Stimulated activated CD4-positive, alpha-beta T cell treated with anti-CD3 and anti-CD28 coated beads, Interleukin-15, amount 100 ng/mL, for 24 hours (primary cell): Measurements from ENCODE around the gene HELZ.

Experiments used
- DNase-seq: peaks from one replicate; pipeline ENCODE4 v3.0.0-alpha.2; 2020

HELZ gene

DNA sequence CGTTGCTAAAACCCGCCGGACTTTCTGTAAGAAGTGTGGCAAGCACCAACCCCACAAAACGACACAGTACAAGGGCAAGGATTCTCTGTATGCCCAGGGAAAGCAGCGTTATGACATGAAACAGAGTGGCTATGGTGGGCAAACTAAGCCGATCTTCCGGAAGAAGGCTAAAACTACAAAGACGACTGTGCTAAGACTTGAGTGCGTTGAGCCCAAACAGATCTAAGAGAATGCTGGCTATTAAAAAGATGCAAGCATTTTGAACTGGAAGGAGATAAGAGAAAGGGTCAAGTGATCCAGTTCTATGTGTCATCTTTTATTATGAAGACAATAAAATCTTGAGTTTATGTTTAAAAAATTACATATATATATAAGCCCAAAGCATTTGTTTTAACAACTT, 20.3 kb downstream of the HELZ start:
- no peak for DNase-seq

DNA sequence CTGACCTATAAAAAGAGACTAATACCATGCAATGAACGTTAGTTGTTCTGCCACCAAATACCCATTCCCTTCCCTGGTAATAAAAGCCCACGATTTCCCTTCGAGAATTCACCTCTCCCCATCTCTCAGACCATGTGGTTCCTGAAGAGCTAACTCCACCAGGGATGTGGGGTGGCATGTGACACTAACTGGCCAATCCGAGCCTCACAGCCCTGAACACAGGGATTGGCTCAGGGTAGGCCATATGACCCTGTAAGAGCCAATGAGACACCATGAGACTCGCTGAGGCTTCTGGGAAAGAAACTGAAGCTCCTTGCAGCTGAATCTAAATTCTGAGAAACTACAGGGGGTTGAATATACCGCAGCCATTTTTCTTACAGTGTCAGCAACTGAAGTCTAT, 21.1 kb downstream of the HELZ start:
- peak; percentile 20 for DNase-seq

DNA sequence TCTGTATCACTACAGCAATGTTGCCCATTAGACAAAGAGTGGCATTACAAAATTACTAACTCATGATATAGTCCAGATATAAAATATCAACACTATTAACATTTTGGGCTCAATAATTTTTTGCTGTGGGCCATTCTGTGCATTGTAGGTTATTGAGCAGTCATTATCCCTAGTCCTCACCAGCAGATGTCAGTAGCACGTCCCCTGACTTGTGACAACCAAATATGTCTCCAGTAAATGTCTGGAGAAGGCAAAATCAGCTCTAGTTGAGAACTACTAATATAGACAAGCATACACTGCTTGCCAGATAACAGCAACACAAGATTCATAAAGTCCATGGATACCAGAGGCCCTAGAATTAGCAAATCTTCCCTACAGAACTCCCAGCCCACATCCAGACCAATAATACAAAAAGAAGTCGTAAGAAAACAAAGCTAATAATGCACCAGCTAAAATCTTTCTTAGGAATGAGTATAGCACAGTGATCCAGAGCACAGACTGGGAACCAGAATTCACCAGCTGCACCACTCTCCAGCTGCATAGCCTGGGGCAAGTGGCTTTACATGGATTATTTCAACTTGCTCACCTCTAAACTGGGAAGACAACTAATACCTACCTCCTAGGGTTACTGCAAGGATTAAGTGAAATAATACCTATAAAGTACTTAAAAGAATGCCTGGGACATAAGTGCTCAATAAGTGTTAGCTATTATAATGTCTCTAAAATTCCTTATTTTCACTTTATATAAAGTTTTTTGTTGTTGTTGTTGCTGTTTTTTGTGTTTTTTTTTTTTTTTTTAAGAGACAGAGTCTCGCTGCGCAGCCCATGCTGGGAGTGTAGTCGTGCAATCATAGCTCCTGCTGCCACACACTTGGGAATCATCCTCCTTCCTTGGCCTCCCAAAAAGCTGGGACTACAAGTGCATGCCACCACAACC, 23.7 kb downstream of the HELZ start:
- DNase-seq: peak; percentile 19

DNA sequence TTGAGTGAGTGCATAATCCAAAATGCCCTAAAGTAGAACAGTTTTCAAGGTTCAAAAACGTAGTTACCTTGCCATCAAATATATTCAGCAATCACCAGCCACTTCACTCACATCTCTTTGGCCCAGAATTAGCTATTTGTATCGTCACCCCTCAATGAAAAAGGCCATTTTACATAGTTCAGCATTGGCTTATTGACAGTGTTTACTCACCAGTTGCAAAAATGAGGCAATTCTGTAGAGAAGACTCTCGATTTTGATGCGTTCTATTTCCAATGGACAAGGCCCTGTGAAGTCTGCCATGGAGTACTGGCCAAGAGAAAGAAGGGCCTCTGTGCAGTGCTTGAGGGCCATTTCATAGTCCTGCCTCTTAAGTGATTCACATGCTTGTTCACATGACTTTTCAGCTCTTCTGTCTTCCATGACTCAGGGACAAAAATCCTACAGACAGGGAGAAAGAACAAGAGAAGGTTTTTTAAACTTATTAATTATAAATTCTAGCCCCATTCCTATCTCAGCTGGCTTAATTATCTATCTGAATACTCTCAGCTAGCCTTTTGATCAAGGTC, 26.5 kb downstream of the HELZ start:
- DNase-seq: no peak

DNA sequence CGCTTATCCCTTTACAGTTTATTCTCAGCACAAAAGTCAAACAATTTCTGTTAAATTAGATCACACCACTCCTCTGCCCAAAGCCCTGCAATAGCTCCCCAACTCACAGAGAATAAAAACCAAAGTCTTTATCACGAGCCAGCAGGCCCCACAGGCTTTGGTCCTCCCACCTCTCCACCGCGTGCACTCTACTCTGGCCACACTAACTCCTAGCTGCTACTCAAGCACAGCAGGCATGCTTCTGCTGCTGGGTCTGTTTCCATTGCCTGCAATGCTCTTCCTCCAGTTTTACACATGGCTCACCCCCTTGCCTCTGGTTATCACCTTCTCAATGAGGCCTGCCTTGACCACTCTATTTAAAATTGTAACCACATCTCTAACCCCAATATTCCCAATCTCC, 27.6 kb downstream of the HELZ start:
- no peak for DNase-seq

DNA sequence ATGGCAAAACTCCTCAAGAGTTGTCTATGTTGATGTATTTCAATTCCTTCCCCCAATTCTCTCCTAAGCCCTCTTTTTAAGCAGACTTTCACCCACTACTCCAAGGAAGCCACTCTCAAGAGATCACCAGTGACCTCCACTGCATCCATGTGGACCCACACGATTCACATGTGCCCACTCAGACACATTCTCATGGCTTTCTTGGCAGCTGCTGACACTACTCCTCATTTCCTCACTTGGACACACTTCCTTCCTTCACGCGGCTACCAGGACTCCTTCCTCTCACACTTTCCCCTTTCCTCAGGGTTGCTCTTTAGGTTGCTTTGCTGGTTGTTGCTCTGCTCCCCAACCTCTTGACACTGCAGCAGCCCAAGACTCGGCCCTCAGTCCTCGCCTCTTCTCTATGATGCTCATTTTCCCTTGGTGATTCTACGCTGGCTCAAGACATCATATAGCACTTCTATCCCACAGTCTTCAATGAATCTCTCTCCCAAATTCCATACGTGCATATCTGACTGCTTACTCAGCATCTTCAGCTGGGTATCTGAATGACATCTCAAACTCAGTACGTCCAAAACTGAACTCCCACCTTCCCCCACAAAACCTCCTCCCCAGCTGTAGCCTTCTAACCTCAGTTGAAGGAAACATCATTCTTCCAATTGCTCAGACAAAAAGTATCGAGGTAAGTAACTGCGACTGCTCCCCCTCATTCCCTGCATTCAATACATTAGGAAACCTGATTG, 28.2 kb downstream of the HELZ start:
- DNase-seq: no peak

DNA sequence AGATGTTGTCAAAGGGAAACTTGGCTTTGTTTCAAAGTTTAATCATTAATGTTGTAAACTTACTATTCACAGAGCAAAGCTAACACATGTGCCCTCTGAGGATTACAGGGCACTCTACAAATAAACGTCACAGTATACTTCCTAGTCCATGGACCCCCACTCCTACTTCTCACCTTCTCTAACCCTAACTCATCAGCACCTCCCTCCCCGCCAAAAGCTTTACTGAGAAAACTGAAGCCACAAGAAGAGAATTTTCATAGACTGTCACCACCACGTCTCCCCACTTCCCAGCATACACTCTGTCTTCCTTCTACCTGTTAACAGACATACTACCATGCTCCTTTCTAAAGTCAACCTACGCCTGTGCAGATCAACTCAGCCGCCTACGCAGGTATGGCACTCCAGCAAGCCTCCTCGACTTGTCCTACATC, 29.0 kb downstream of the HELZ start:
- DNase-seq: no peak

DNA sequence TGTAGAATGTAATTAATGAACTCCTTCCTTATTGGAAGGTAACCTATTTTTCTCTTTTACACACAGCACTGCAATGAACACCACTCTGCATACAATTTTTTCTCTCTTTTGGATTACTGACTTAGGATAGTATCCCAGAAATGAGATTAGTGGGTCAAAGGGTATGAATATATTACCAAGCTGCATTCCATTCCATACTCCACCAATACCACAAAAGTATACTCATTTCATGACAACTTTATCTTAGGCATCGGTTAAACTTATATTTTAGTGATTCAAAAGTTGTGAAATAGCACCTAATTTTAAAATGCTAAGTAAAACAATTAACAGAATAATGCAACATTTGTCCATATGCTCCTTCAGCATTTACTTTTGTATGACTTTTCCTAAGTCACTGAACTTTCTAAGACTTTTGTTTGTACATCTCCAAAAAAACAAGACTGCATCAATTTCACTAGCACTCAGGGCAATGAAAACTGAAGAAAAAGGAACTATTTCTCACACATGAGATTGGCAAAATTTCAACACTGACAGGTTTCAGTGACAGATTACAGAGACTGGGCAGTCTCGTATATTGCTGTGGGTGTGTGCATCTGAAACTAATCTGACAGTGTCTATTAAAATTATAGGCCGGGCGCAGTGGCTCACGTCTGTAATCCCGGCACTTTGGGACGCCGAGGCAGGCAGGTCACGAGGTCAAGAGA, 32.1 kb downstream of the HELZ start:
- no peak for DNase-seq

DNA sequence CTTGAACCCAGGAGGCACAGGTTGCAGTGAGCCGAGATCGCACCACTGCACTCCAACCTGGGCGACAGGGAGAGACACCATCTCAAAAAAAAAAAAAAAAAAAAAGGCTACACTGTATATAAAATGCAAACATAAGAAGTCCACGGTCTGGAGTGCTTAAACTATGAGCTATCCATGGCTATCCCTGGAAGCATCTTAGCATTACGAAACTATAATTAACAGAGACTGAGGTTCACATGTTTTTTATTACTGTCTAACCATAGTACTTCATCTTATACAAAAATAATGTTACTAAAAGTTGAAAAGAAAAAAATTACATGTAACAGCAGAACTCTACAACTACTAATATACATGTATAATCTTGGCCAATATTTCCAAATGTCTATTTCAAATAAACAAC, 32.8 kb downstream of the HELZ start:
- no peak for DNase-seq

DNA sequence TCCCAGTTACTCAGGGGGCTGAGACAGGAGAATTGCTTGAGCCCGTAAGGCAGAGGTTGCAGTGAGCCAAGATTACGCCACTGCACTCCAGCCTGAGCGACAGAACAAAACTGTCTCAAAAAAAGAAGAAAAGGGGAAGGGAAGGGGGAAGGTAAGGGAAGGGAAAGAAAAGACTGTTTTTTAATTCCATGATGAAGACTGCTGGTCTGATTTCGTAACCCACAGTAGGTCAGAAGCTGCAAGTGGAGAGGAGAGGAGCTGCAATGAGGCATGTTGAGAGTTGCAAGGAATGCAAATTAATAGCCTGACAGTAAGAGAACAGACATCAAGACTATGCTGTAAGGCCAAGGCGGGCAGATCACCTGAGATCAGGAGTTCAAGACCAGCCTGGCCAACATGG, 33.3 kb downstream of the HELZ start:
- no peak for DNase-seq

DNA sequence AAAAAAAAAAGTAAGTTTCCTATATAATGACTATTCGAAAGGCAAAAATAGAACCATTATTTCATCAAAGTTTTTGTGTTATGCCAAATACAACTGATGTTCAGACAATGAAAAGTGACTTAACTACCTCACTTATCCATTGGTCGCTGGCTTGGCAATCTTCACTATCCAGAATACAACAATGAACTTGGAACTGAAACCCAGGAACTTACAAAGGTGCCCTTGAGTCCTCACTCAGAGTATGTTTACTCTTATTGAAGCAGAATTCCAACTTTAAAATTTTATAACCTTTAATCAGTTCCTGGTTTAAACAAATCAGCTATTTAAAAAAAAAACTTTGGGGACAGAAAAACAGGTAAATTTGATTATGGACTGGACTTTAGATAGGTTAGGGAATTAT, 34.1 kb downstream of the HELZ start:
- DNase-seq: no peak

DNA sequence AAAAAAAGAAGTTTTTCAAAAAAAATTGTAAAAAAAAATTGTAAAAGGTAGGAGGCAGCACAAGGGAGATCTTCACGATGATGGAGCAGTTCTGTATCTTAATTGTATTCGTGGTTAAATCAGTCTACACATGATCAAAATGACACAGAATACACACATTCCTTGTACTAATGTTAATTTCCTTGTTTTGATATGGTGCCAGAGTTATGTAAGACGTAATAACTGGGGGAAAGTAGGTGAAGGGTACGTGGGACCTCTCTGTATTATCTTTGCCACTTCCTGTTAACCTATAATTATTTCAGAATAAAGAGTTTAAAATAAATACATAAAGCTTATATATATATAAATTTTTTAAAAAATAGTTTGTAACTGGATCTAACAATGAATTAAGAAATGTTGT, 36.8 kb downstream of the HELZ start:
- no peak for DNase-seq

DNA sequence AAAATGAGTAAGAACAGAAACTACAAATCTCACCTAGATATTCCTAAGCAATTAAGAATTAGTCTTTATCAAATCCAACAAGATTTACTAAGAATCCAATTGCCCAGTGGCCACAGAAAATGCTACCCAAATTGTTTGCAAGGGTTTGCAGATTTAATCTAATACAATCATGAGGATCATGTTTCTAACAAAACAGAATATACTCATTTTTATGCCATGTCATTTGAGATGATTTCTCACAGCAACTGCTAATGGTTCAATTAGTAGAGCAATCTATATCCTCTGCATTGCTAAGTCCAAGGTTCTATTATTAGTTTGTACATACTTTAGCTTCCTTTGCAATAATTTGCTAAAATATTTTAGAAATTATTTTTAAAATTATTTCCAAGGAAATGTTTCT, 41.2 kb downstream of the HELZ start:
- no peak for DNase-seq

DNA sequence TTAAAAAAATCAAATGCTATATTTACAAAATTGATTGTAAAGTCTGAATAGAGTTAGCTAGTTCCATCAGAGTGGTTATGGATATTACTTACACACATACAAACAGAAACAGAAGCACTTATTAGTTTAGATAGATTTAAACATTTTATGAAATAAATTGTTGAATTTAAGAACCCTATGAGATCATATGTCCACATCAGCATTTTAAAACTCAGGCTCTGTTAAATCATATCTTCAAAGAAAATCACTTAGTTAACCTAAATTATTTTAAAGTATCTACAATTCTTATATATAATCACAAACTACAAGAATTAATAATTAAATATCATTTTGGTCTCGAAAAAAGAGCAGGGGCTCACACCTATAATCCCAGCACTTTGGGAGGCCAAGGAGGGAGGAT, 42.5 kb downstream of the HELZ start:
- no peak for DNase-seq

DNA sequence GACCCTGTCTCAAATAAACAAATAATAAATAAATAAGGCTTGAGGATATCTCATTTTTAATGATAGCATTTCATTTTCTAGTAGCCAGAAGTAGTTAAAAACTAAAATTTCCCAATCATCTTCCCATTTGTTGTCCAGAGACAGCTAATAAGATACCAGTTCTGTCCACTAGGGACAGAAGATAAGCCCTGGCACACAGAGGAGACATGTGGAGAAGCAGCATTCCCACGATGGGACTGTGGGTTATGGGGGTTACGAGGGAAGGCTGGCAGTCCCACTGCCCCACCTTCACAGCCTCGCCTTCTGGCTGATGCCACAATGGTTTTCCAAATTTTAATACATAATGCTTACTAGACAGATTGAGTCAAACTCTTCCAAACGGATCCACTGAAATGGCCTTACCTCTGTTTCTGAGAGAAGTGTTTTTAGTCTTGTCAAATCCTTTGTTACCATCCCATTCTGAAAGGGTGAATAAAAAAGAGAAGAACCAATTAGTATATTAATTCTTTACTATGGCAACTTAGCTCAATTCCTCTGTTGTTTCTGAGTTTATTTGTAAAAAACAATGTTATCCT, 44.2 kb downstream of the HELZ start:
- no peak for DNase-seq

DNA sequence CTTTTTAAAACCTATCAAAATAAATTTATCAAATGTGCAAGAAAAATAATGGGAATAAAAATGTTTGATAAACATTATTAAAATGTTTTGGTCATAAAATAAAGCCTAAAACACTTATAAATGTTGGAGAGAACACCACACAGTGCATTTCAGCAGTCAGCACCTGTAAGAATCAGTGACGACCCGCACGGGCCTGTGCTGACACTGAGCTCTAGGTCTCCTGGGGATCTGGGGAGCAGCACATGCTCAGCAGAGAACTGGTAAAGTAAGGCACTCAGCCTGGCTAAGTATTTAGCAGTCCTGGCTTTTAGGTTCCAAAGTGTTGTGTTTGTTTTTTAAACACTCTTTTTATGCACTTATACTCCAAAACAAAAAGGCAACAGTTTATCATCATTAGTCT, 46.9 kb downstream of the HELZ start:
- DNase-seq: no peak

DNA sequence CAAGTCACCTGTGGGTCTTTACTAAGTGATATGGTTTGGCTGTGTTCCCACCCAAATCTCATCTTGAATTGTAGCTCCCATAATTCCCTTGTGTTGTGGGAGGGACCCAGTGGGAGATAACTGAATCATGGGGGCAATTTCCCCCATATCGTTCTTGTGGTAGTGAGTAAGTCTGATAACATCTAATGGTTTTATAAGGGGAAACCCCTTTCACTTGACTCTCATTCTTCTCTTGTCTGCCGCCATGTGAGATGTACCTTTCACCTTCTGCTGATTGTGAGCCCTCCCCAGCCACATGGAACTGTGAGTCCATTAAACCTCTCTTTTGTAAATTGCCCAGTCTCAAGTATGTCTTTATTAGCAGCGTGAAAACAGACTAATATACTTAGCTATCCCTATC, 48.0 kb downstream of the HELZ start:
- DNase-seq: peak; percentile 23

DNA sequence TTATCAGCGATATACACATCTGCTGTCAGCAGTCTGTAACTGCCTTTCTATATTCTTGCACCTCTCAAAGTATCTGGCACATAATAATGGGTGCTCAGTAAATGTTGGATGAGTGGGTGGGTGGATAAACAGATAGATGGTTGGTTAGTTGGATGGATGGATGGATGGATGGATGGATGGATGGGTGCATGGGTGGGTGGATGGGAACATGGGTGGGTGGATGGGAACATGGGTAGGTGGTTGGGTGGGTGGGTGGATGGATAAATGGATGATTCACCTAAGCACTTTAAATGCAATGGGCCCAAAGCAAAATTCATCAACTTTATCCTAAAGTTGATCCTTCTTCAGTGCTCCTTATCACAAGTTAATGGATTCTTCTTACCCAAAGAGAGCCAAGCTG, 48.6 kb downstream of the HELZ start:
- no peak for DNase-seq

DNA sequence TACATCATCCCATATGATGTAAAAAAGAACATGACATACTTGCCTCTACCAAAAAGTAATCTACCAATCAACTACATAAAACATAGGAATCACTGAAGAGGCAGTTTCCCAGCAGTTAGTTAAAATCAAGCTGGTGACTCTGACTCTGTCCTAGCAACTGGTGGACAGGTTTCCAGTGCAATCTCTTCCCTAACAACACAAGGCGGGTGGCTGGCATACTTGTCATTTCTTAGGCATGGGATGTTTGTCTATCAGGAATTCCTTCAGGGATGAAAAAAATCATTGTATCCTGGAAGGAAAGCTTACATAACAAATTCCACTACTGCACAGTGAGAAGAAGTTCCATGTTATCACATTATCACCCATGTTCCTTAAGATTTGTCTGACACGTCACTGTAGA, 50.9 kb downstream of the HELZ start:
- no peak for DNase-seq

DNA sequence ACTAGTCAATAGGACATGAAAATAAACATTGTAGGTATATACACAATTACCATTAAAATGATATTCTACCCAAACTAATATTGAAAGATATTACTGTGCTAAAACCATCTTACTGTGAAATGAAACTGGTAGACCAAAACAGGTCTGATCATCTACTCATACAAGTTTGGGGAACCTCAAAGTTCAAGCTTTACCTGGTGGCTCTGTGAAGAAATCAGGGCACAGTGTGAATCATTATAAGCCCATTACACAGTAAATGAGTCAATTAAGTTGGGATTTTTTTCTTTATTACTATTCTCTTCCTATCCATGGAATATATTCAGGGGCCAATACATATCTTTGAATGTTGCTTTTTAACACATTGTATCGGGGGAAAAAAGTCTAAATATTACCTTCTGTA, 57.1 kb downstream of the HELZ start:
- no peak for DNase-seq

DNA sequence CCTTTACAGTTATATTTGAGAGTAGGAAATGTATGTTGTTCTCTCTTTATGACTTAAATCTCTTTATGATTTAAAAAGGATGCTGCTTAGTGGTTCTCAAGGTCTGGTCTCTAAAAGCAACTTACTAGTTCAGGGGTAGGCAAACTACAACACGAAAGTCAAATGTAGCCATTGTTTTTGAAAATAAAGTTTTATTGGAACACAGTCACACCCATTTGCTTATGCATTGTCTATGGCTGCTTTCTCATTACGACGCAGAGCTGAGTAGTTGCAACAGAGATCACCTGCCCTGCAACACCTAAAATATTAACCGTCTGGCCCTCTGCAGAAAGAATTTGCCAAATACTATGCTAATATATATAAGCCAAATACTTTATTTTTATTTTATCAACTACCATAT, 58.2 kb downstream of the HELZ start:
- no peak for DNase-seq

DNA sequence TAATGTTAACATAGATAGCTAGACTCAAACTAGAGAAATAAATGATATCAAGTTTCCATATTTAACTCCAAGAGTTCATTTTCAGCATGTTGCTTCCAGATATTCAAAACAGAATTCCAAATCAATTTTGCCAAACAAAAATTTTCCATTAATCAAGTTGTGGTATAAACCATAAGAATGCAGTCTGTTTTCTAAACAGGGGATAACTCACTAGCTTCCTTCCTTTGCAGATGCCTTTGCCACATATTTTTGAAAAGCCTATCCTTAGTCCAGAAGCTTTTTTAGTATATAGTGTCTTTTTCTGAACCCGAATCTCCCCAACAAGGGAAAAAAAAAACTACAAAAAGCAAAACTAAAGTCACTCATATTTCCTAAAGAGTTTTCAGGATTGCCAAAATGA, 61.5 kb downstream of the HELZ start:
- no peak for DNase-seq

DNA sequence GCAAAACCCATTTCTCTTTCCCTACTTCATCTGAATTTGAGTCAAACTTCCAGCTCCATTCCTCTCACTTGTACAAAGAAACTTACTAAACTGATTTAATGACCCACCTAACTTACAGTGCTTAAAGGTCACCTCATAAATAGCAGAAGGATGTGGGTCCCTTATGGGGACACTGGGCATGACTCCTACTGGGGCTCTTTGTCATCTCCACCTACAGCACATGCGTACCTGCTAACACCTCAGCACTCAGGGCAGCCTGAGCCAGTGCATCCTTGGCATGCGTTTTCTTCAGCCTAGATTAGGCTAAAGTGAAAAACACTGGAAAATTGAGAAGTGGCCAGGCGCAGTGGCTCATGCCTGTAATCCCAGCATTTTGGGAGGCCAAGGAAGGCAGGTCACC, 63.2 kb downstream of the HELZ start:
- DNase-seq: no peak
